ENCODE measurements around the gene ARFGAP2. TPM values are rescaled to one million over a fixed set of nuclear protein-coding genes. Genes with fewer than 3 reads are reported as not detected.

The ARFGAP2 gene
- total and polyA plus RNA-seq, 10 donors: 46.7 to 216 (median 93.6) TPM

DNA sequence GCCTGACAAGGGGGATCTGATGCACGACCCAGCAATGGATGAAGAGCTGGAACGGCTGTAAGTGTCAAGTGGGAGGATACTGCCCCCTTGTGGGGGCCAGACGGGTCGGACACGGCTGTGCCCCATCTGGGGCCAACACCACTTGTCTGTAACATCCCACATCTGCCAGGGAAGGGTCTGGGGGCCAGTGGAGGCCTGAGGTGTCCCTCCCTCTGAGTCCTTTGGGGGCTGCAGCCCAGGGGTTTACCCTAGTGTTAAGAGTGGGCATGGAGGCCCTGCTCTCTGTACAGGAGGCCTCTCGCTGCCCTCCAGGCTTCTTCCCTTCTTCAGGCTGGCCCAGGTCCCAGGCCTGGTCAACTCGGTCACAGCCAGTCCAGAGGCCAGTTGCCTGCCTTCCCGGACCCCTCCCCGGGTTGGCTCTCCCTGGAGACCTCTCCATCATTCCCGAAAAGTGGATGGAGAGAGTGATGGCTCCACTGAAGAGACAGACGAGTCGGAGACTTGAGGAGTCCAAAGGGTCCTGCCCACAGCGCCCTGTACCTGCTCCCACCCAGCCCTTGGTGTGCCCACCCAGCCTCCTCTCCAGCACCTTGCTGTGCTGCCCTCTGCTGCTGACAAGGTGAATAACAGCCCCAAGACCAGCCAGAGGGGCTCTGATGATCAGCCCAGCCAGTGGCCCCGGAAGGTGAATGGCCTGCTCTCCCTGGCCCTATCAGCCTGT is 15.4 kb downstream of the ARFGAP2 start:
- H3K36me3 ChIP-seq: peaks cover 3 to 73% (median 38%) of the 10 kb centered on the region in 6 donors
- H3K4me3 ChIP-seq: no peak overlapping the region
- peak overlapping the region in 1 of 8 donors; percentile 36 for H3K27ac ChIP-seq
- intact Hi-C loops (cut with DNase I; ENCODE audit: low total_unique reads): no loop called here
- no peaks in the 10 kb centered on the region for H3K9me3 ChIP-seq
- WGBS, 5 donors: 59 to 80% (median 60%) methylated on average over 5 to 14 of the region's 14 CpGs
- H3K27me3 ChIP-seq (replicated peaks in 1 of 7): no peaks in the 10 kb centered on the region
- peaks cover 0 to 22% (median 11%) of the 10 kb centered on the region in 6 donors for H3K4me1 ChIP-seq
- TF ChIP-seq POLR2AphosphoS5 (IDR thresholded peaks at IDR 0.05) (peak; percentile 46 to 66 (median 48)), POLR2A (IDR thresholded peaks at IDR 0.05) (no peak)
- TF ChIP-seq, protein P1, sequence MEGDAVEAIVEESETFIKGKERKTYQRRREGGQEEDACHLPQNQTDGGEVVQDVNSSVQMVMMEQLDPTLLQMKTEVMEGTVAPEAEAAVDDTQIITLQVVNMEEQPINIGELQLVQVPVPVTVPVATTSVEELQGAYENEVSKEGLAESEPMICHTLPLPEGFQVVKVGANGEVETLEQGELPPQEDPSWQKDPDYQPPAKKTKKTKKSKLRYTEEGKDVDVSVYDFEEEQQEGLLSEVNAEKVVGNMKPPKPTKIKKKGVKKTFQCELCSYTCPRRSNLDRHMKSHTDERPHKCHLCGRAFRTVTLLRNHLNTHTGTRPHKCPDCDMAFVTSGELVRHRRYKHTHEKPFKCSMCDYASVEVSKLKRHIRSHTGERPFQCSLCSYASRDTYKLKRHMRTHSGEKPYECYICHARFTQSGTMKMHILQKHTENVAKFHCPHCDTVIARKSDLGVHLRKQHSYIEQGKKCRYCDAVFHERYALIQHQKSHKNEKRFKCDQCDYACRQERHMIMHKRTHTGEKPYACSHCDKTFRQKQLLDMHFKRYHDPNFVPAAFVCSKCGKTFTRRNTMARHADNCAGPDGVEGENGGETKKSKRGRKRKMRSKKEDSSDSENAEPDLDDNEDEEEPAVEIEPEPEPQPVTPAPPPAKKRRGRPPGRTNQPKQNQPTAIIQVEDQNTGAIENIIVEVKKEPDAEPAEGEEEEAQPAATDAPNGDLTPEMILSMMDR (IDR thresholded peaks at IDR 0.05 in 8 of 11, conservative IDR thresholded peaks at IDR 0.05 in 3 of 11): peak; percentile 20 to 71 (median 49)
- DNase-seq: no peak

DNA sequence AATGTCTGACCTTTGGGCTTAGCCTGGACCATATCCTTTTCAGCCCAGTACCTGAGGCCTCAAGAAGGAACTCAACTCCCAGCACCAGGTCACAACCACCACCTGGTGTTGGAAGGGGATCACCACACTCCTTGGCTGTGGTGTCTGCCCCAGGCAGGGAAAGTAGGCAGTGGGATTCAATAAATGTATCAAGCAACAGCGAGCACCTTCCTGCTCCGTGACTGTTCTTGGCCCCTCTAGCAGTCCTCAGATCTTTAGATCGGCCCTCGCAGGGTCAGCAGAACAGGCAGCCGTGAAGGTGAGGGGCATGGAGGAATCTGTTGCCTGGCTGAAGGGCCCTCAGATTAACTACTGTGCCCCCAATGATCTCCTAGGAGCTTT is 15.9 kb downstream of the ARFGAP2 start:
- TF ChIP-seq, protein P1 (IDR thresholded peaks at IDR 0.05 in 8 of 11, conservative IDR thresholded peaks at IDR 0.05 in 3 of 11): no peak
- TF ChIP-seq POLR2AphosphoS5 (IDR thresholded peaks at IDR 0.05): no peak
- no peak for TF ChIP-seq POLR2A (IDR thresholded peaks at IDR 0.05)
- intact Hi-C loops (cut with DNase I; ENCODE audit: low total_unique reads): no loop called here
- H3K36me3 ChIP-seq: peaks cover 0 to 70% (median 32%) of the 10 kb centered on the region in 6 donors
- H3K27ac ChIP-seq: no peak overlapping the region
- no peaks in the 10 kb centered on the region for H3K9me3 ChIP-seq
- no peak overlapping the region for H3K4me3 ChIP-seq
- no peaks in the 10 kb centered on the region for H3K27me3 ChIP-seq (replicated peaks in 1 of 7)
- H3K4me1 ChIP-seq: peaks cover 0 to 27% (median 12%) of the 10 kb centered on the region in 6 donors
- WGBS, 5 donors: 90 to 94% (median 94%) methylated on average over 5 of the region's 5 CpGs
- no peak for DNase-seq

GRCh38 chr11:47158242-47158641 is 18.4 kb downstream of the ARFGAP2 start:
- 65 to 81% (median 78%) methylated on average over 5 of the region's 5 CpGs for WGBS, 5 donors
- H3K36me3 ChIP-seq: peaks cover 0 to 45% (median 8%) of the 10 kb centered on the region in 6 donors
- DNase-seq: no peak
- H3K27me3 ChIP-seq (replicated peaks in 1 of 7): no peaks in the 10 kb centered on the region
- intact Hi-C loops (cut with DNase I; ENCODE audit: low total_unique reads): no loop called here
- H3K27ac ChIP-seq: no peak overlapping the region
- peaks cover under 1 to 52% (median 26%) of the 10 kb centered on the region in 6 donors for H3K4me1 ChIP-seq
- H3K9me3 ChIP-seq: no peaks in the 10 kb centered on the region
- H3K4me3 ChIP-seq: no peak overlapping the region
- TF ChIP-seq POLR2A (IDR thresholded peaks at IDR 0.05): no peak
- TF ChIP-seq, protein P1 (IDR thresholded peaks at IDR 0.05 in 8 of 11, conservative IDR thresholded peaks at IDR 0.05 in 3 of 11): no peak

GRCh38 chr11:47157805-47158204 is 18.9 kb downstream of the ARFGAP2 start:
- H3K27ac ChIP-seq: no peak overlapping the region
- intact Hi-C loops (cut with DNase I; ENCODE audit: low total_unique reads): no loop called here
- DNase-seq: no peak
- 83 to 94% (median 89%) methylated on average over 7 to 8 of the region's 8 CpGs for WGBS, 5 donors
- H3K4me3 ChIP-seq: no peak overlapping the region
- peaks cover 5 to 55% (median 30%) of the 10 kb centered on the region in 6 donors for H3K4me1 ChIP-seq
- TF ChIP-seq POLR2A (IDR thresholded peaks at IDR 0.05) (no peak), POLR2AphosphoS5 (IDR thresholded peaks at IDR 0.05) (no peak)
- TF ChIP-seq, protein P1 (IDR thresholded peaks at IDR 0.05 in 8 of 11, conservative IDR thresholded peaks at IDR 0.05 in 3 of 11): no peak
- peaks cover 0 to 40% (median 7%) of the 10 kb centered on the region in 6 donors for H3K36me3 ChIP-seq
- no peaks in the 10 kb centered on the region for H3K9me3 ChIP-seq
- H3K27me3 ChIP-seq (replicated peaks in 1 of 7): no peaks in the 10 kb centered on the region
